GM23338 (cell line): ENCODE measurements around the gene KLC4. TPM values are rescaled to one million over a fixed set of nuclear protein-coding genes. Genes with fewer than 3 reads are reported as not detected.

Experiments
- ATAC-seq: fragments of 200-7000 bp; cut with Tn5 transposase; 3 replicates; pipeline ENCODE4 v1.9.1; 2020
- DNase-seq: peaks from one replicate; pipeline ENCODE4 v3.0.0-alpha.2; 2015; ENCODE audit warnings: low spot score
- H2AFZ ChIP-seq: fragments of 200-600 bp; sonication (generic); 2 replicates; pipeline ENCODE4 v1.8.0; 2016; ENCODE audit warnings: antibody characterized with exemption, mild to moderate bottlenecking, moderate library complexity
- H3F3A ChIP-seq: fragments of 200-600 bp; sonication (generic); replicated peaks from 2 replicates; pipeline ENCODE4 v1.8.0; 2017; ENCODE audit warnings: antibody characterized with exemption, mixed run types, low read depth
- H3K27ac ChIP-seq: fragments of 200-600 bp; sonication (generic); 2 replicates; pipeline ENCODE4 v1.6.1; 2016; ENCODE audit warnings: low read depth
- H3K27me3 ChIP-seq: fragments of 200-600 bp; sonication (generic); 2 replicates; pipeline ENCODE4 v1.8.0; 2016; ENCODE audit warnings: mild to moderate bottlenecking, mixed run types, moderate library complexity; ENCODE audit not compliant: insufficient read depth
- H3K36me3 ChIP-seq: fragments of 200-600 bp; sonication (generic); 2 replicates; pipeline ENCODE4 v1.8.0; 2016; ENCODE audit warnings: mild to moderate bottlenecking; ENCODE audit not compliant: insufficient read depth
- H3K4me1 ChIP-seq: fragments of 200-600 bp; sonication (generic); 2 replicates; pipeline ENCODE4 v1.8.0; 2016; ENCODE audit warnings: mild to moderate bottlenecking, moderate library complexity; ENCODE audit not compliant: insufficient read depth
- H3K4me2 ChIP-seq: fragments of 200-600 bp; sonication (generic); 2 replicates; pipeline ENCODE4 v1.7.1; 2017; ENCODE audit warnings: mixed run types
- H3K4me3 ChIP-seq: fragments of 200-600 bp; sonication (generic); 2 replicates; pipeline ENCODE4 v1.6.1; 2016; ENCODE audit warnings: mixed run types
- H3K79me2 ChIP-seq: fragments of 200-600 bp; sonication (generic); replicated peaks from 2 replicates; pipeline ENCODE4 v1.8.0; 2017; ENCODE audit warnings: mild to moderate bottlenecking; ENCODE audit not compliant: insufficient read depth
- H3K9me2 ChIP-seq: fragments of 200-600 bp; sonication (generic); 2 replicates; pipeline ENCODE4 v1.8.0; 2017; ENCODE audit not compliant: insufficient read depth
- H4K20me1 ChIP-seq: fragments of 200-600 bp; sonication (generic); replicated peaks from 2 replicates; pipeline ENCODE4 v1.8.0; 2017; ENCODE audit warnings: mild to moderate bottlenecking; ENCODE audit not compliant: insufficient read depth
- H3K27ac Mint-ChIP-seq: 2 replicates; pipeline ENCODE4 v1.8.0; 2020; ENCODE audit warnings: inconsistent platforms, mild to moderate bottlenecking, moderate library complexity, mixed read lengths
- H3K27me3 Mint-ChIP-seq: 3 replicates; pipeline ENCODE4 v1.8.0; 2022; ENCODE audit warnings: low read depth, mild to moderate bottlenecking, moderate library complexity, mixed read lengths, inconsistent platforms; ENCODE audit not compliant: insufficient read depth, poor library complexity
- H3K36me3 Mint-ChIP-seq: 3 replicates; pipeline ENCODE4 v1.8.0; 2021; ENCODE audit warnings: low read depth, mild to moderate bottlenecking, inconsistent platforms, moderate library complexity, mixed read lengths
- H3K4me1 Mint-ChIP-seq: 3 replicates; pipeline ENCODE4 v1.8.0; 2020; ENCODE audit warnings: mild to moderate bottlenecking, inconsistent platforms, mixed read lengths
- H3K4me3 Mint-ChIP-seq: 3 replicates; pipeline ENCODE4 v1.8.0; 2021; ENCODE audit warnings: moderate library complexity, mild to moderate bottlenecking, inconsistent platforms, mixed read lengths
- H3K9me3 Mint-ChIP-seq: 3 replicates; pipeline ENCODE4 v1.8.0; 2020; ENCODE audit warnings: moderate library complexity, mild to moderate bottlenecking, inconsistent platforms, mixed read lengths
- NANOG ChIP-seq: IDR thresholded peaks from 2 replicates; pipeline ENCODE4 v1.6.1; 2016; ENCODE audit warnings: antibody characterized with exemption, borderline replicate concordance
- ZNF331 ChIP-seq: fragments of 250-450 bp; sonication (Bioruptor Pico); IDR thresholded peaks from 2 replicates; pipeline ENCODE4 v1.5.0; 2020; ENCODE audit warnings: low read depth, mild to moderate bottlenecking, moderate library complexity
- polyA plus RNA-seq: library from polyadenylated mRNA; unstranded; fragments of >200 nt; fragmentation: Nextera tagmentation; extraction: Ambion mirVana; gene quantifications from 2 replicates; pipeline ENCODE4 v1.2.1, GENCODE V29; 2016
- total RNA-seq: library from RNA; depleted of rRNA; stranded (reverse); fragments of >200 nt; shearing (Covaris generic); gene quantifications from 2 replicates; pipeline ENCODE4 v1.2.3, GENCODE V29; 2014
- TF ChIP-seq, protein P1 (sequence below): fragments of 250-450 bp; sonication (Bioruptor Pico); IDR thresholded peaks from 2 replicates; pipeline ENCODE4 v1.5.0; 2020; ENCODE audit warnings: mild to moderate bottlenecking, moderate library complexity
- TF ChIP-seq, protein P2 (sequence below): IDR thresholded peaks from one replicate; pipeline ENCODE4 v1.6.1; 2018; ENCODE audit warnings: antibody characterized with exemption; ENCODE audit not compliant: unreplicated experiment

Gene KLC4
- total and polyA plus RNA-seq, 2 experiments from 2014 or later = 14.9 to 17.4 TPM

DNA sequence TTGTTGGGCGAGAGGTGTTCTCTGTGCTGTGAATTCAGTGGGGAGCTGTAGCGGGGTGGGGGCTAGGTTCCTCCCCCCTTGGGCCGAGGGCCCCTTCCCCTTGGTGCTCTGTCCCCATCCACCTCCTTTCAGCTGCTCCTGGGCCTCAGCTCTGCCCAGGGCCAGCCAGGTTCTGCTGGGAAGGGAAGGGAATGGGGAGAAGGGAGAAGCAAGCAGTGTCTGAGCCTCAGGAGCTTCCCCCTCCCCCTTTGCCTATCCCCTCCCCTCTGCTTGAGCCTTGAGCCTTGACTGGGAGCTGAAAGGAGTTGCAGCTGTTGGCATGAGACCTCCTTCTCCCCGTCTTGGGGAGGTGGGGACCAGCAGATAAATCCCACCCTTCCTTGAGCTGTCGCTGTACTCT is 38.6 kb upstream of the KLC4 start (continued):
- TF ChIP-seq, protein P1, sequence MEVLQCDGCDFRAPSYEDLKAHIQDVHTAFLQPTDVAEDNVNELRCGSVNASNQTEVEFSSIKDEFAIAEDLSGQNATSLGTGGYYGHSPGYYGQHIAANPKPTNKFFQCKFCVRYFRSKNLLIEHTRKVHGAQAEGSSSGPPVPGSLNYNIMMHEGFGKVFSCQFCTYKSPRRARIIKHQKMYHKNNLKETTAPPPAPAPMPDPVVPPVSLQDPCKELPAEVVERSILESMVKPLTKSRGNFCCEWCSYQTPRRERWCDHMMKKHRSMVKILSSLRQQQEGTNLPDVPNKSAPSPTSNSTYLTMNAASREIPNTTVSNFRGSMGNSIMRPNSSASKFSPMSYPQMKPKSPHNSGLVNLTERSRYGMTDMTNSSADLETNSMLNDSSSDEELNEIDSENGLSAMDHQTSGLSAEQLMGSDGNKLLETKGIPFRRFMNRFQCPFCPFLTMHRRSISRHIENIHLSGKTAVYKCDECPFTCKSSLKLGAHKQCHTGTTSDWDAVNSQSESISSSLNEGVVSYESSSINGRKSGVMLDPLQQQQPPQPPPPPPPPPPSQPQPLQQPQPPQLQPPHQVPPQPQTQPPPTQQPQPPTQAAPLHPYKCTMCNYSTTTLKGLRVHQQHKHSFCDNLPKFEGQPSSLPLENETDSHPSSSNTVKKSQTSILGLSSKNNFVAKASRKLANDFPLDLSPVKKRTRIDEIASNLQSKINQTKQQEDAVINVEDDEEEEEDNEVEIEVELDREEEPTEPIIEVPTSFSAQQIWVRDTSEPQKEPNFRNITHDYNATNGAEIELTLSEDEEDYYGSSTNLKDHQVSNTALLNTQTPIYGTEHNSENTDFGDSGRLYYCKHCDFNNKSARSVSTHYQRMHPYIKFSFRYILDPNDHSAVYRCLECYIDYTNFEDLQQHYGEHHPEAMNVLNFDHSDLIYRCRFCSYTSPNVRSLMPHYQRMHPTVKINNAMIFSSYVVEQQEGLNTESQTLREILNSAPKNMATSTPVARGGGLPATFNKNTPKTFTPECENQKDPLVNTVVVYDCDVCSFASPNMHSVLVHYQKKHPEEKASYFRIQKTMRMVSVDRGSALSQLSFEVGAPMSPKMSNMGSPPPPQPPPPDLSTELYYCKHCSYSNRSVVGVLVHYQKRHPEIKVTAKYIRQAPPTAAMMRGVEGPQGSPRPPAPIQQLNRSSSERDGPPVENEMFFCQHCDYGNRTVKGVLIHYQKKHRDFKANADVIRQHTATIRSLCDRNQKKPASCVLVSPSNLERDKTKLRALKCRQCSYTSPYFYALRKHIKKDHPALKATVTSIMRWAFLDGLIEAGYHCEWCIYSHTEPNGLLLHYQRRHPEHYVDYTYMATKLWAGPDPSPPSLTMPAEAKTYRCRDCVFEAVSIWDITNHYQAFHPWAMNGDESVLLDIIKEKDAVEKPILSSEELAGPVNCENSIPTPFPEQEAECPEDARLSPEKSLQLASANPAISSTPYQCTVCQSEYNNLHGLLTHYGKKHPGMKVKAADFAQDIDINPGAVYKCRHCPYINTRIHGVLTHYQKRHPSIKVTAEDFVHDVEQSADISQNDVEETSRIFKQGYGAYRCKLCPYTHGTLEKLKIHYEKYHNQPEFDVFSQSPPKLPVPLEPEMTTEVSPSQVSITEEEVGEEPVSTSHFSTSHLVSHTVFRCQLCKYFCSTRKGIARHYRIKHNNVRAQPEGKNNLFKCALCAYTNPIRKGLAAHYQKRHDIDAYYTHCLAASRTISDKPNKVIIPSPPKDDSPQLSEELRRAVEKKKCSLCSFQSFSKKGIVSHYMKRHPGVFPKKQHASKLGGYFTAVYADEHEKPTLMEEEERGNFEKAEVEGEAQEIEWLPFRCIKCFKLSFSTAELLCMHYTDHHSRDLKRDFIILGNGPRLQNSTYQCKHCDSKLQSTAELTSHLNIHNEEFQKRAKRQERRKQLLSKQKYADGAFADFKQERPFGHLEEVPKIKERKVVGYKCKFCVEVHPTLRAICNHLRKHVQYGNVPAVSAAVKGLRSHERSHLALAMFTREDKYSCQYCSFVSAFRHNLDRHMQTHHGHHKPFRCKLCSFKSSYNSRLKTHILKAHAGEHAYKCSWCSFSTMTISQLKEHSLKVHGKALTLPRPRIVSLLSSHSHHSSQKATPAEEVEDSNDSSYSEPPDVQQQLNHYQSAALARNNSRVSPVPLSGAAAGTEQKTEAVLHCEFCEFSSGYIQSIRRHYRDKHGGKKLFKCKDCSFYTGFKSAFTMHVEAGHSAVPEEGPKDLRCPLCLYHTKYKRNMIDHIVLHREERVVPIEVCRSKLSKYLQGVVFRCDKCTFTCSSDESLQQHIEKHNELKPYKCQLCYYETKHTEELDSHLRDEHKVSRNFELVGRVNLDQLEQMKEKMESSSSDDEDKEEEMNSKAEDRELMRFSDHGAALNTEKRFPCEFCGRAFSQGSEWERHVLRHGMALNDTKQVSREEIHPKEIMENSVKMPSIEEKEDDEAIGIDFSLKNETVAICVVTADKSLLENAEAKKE (CRISPR knock-in tag) = no peak
- no peak for TF ChIP-seq NANOG

DNA sequence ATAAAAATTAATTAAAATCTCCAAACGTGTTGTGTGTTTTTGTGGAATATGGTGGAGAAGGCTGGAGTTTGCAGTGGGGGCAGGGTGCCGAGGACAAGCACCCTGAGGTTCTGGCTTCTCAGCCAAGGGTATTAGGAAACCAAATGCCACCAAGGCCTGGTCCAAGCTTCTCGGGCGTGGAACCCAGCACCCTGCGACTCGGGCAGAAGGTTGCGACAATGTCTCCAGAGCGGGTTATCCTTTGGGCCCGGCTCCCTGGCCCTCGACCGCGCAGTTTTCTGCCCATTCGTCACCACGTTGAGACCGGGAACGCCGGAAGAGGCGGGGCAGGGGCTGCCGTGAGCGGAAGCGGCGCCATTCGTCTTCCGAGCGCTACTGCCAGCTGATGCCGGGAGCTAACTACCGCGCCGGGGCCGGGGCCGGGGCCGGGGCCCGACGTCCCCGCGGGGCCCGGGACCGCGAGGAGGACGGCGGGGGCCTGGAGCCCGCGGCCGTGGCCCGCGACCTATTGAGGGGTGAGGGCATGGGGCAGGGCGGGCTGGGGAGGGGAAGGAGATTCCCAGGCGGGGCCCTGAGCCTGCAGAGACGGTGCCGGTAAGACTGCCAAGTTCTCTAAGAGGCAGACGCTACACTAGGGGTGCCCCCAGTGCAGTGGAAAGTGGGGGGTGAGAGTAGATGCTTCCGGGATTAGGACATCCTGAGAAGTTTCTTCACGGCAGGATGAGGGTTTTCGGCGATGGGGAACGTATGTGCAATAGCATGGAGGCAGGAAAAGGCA is 38.0 kb upstream of the KLC4 start, which contains the start of gene RRP36:
RRP36 (plus strand) TSS at position 354 of the 778 bp plus-strand sequence; CDS start at position 386, 32 bp downstream.
- ATAC-seq = peak; percentile 92
- Histone ChIP-seq H3K79me2 (peaks cover 37% of the 10 kb centered on the region), H3K36me3 (peaks cover 34% of the 10 kb centered on the region), H3K27ac (peak within 1 kb of the TSS; percentile 90), H3K4me1 (0 out of 2 replicates have a peak, but pooled peaks cover 7% of the 10 kb centered on the region), H3K4me3 (peak within 1 kb of the TSS; percentile 100), H3K9me2 (no peaks in the 10 kb centered on the region), H3K27me3 (no peaks in the 10 kb centered on the region), H2AFZ (0 out of 2 replicates have a peak within 1 kb of the TSS, but pooled peaks have one; percentile 78), H4K20me1 (peaks cover 14% of the 10 kb centered on the region), H3K4me2 (peak within 1 kb of the TSS; percentile 83), H3F3A (peaks cover 27% of the 10 kb centered on the region)
- DNase-seq = peak; percentile 89
- Mint-ChIP-seq H3K36me3 (peaks cover 74% of the 10 kb centered on the region), H3K27me3 (peaks cover 7% of the 10 kb centered on the region), H3K9me3 (no peaks in the 10 kb centered on the region; the same call in 1 of the 3 replicates), H3K4me3 (peak within 1 kb of the TSS; percentile 100), H3K27ac (peak within 1 kb of the TSS; percentile 99), H3K4me1 (peaks cover 9% of the 10 kb centered on the region; the same call in 2 of the 3 replicates)
- TF ChIP-seq ZNF331 = no peak
- TF ChIP-seq, protein P1 (CRISPR knock-in tag) = no peak
- TF ChIP-seq, protein P2, sequence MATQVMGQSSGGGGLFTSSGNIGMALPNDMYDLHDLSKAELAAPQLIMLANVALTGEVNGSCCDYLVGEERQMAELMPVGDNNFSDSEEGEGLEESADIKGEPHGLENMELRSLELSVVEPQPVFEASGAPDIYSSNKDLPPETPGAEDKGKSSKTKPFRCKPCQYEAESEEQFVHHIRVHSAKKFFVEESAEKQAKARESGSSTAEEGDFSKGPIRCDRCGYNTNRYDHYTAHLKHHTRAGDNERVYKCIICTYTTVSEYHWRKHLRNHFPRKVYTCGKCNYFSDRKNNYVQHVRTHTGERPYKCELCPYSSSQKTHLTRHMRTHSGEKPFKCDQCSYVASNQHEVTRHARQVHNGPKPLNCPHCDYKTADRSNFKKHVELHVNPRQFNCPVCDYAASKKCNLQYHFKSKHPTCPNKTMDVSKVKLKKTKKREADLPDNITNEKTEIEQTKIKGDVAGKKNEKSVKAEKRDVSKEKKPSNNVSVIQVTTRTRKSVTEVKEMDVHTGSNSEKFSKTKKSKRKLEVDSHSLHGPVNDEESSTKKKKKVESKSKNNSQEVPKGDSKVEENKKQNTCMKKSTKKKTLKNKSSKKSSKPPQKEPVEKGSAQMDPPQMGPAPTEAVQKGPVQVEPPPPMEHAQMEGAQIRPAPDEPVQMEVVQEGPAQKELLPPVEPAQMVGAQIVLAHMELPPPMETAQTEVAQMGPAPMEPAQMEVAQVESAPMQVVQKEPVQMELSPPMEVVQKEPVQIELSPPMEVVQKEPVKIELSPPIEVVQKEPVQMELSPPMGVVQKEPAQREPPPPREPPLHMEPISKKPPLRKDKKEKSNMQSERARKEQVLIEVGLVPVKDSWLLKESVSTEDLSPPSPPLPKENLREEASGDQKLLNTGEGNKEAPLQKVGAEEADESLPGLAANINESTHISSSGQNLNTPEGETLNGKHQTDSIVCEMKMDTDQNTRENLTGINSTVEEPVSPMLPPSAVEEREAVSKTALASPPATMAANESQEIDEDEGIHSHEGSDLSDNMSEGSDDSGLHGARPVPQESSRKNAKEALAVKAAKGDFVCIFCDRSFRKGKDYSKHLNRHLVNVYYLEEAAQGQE = no peak
